ENCODE measurements around the gene LAMB1.

Gene LAMB1

GRCh38 chr7:107998150-107998549 lies 4.8 kb downstream of the LAMB1 start:
- no peak for DNase-seq

- DNase-seq = no peak
These were observed 6.7 kb downstream of the LAMB1 start for GRCh38 chr7:107996072-107996882.

GRCh38 chr7:107995184-107996071 lies 7.5 kb downstream of the LAMB1 start:
- peak; percentile 77 for DNase-seq

- no peak for DNase-seq
These were observed 8.4 kb downstream of the LAMB1 start for GRCh38 chr7:107994421-107995030.

- DNase-seq = peak; percentile 72
These were observed 9.1 kb downstream of the LAMB1 start for GRCh38 chr7:107993891-107994291.

- no peak for DNase-seq
These were observed 13.2 kb downstream of the LAMB1 start for GRCh38 chr7:107989618-107990373.

GRCh38 chr7:107982918-107983389 lies 20.0 kb downstream of the LAMB1 start:
- DNase-seq = peak; percentile 81

GRCh38 chr7:107982042-107982840 lies 20.7 kb downstream of the LAMB1 start:
- DNase-seq = no peak

DNA sequence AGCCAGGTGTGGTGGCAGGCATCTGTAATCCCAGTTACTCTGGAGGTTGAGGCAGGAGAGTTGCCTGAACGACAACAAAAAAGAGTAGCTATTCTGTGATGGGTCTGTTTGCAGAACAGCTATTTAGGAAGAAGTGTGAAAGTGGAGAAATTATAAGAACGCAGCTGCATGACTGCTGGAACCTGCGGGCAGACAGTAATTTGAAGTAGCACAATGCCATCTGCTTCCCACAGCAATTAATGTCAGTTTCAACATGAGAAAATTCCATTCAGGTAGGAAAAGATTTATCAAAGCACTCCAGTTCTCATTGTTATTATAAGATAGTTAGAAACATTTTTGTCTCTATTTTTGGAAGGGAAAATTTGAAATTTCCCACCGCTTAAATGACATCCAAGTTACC lies 21.5 kb downstream of the LAMB1 start:
- no peak for DNase-seq

DNA sequence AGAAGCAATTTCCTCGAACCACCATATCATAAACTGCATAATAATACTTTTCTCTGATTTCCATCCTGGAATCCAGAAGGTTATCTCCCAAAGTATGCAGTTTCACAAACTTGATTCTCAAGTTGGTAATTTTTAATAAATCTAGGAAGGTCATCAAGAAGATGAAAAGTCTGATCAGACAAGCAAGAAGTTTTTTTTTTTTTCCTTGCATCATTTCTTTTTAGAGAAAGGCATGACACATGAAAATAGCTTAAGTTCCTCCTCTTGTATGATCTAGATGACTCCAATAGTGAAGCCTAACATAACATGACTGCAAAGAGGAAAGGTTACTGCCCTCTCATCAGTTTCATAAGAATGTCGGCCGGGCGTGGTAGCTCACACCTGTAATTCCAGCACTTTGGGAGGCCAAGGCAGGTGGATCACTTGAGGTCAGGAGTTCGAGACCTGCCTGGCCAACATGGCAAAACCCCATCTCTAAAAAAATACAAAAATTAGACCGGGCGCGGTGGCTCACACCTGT lies 22.2 kb downstream of the LAMB1 start:
- no peak for DNase-seq

GRCh38 chr7:107980171-107980570 lies 22.8 kb downstream of the LAMB1 start:
- DNase-seq = no peak

DNA sequence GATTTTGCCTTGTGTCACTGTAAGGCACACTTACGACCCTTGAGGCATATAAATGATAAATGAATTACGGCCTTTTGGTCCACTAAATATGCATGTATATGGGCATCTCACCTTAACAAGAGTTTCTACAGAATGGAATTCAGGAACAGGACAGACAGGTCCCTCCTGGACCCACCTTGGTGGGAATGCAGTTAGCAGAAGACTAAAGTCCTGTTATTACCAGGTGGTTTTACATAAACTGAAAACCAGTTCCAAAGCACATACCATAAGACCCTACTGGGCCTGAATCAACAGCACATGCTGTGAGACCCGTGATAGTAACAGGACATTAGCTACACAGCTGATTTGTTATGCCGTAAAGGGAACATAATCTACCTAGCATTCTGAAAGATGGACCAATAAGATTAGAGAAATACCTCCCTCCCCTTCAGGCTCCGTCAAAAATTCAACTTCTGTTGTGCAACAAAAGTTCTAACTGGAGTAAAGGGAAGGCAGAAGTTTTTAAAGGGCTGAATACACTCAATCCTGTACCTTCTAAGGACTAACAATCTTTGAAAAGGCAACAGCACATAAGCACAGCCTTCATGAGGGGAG lies 24.0 kb downstream of the LAMB1 start:
- DNase-seq = no peak

- DNase-seq = no peak
These were observed 25.9 kb downstream of the LAMB1 start for GRCh38 chr7:107977048-107977447.

DNA sequence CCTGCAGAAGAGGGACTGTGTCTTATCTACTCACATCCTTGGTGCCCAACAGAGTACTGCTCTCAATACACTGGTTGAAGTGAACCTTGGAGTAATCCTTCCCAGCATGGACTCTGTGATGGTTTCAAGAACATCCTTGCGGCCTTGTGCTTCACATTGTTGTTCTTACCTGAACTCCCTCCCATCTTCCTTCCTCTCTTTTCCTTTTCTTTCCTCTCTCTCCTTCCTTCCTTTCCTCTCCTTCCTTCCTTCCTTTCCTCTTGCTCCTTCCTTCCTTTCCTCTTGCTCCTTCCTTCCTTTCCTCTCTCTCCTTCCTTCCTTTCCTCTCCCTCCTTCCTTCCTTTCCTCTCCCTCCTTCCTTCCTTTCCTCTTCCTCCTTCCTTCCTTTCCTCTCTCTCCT lies 26.3 kb downstream of the LAMB1 start:
- DNase-seq = no peak

DNA sequence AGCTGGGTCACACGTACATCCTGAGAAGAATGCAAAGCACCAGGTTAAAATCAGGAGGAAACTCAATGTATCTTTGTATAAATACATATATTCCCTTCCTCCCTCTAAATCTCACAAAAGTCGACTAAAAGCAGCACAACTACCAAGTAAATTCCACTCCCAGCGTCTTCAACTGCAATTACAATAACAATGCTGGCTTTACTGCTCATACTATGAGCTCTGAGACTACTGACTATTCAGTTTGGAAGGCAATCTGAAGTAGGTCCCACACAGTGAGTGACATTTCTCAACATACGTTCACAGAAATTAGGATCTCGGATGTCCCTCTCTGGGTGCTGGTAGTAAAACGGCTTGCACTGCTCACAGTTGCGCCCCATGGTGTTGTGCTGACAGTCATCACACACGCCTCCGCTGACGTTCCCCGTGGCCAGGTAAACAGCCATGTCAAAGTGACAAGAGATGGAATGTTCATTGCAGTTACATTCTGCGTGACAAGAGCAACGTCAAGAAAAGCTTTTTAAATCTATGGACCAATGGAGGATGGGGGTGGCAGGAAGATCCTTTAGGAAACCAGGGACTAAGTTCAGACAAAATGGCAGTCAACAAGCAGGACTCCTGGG lies 27.5 kb downstream of the LAMB1 start:
- DNase-seq = no peak

DNA sequence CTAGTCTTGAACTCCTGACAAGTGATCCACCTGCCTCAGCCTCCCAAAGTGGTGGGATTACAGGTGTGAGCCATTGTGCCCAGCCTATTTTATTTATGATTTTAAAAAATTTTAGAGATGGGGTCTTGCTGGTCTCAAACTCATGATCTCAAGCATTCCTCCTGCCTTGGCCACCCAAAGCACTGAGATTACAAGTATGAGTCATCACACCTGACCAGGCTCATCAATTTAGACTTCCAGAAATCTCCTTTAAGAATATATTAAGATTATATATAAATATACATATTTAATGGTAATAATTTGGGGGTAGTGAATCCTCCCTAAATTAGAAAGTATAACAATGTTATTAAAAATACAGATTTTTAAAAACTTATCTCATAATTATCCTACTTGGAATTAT lies 29.1 kb downstream of the LAMB1 start:
- no peak for DNase-seq

DNA sequence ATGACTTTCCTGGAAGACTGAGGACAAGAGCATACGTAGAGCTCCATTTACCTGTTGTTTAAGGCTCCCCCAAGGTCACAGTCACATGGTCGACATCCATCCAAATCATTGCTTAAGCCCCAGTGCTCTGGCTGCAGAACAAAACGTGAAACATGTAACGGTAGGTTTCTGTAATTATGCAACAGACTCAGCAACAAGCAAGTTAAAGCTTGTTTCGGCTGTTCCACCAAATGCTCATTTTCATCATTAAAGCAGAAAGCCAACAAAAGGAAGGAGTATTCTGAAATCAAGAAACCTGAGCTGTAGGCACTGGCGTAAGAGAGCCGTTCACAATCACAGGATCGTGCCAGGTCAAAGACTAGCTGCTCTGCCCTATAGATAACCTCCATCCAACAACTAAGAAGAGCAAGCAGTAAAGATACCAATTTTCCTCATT lies 30.0 kb downstream of the LAMB1 start:
- DNase-seq = no peak

- DNase-seq = no peak
These were observed 30.9 kb downstream of the LAMB1 start for GRCh38 chr7:107972075-107972482.

- DNase-seq = no peak
These were observed 31.3 kb downstream of the LAMB1 start for GRCh38 chr7:107971613-107972012.

- DNase-seq = no peak
These were observed 31.9 kb downstream of the LAMB1 start for GRCh38 chr7:107971100-107971499.

DNA sequence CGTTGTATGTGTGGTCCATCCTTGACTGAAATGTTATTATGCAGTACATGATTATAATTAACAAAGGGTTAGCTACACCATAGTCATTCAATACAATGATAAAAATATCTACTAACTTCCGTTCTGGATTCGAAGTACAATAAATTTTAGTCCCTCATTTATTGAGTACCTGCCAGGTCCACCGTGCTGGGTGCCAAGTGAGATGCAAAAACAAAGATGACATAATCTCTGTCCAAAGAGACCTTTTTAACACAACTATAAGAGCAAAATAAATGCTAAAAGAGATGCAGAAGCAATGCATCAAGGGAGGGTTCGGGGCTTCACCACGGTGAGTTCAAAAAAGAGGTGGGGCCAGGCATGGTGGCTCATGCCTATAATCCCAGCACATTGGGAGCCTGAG lies 33.1 kb downstream of the LAMB1 start:
- no peak for DNase-seq

Measured in COR-L47 (cell line).